ENCODE data around the gene ACSF3. TPM values are rescaled to one million over a fixed set of nuclear protein-coding genes. Genes with fewer than 3 reads are reported as not detected.

ACSF3 gene
- total RNA-seq, 3 donors from 2014 or later (not counting 1 experiment from before 2014, with no cell fraction given) = 45.0 to 71.4 (median 51.6) TPM

- 92% methylated on average over 19 of the region's 19 CpGs for WGBS (ENCODE audit: insufficient coverage)
- no peak for DNase-seq
- Mint-ChIP-seq H3K27ac (no peak overlapping the region), H3K27me3 (ENCODE audit: low read depth in 2 of 2) (no peaks in the 10 kb centered on the region), H3K4me3 (no peak overlapping the region), H3K4me1 (no peaks in the 10 kb centered on the region), H3K36me3 (no peaks in the 10 kb centered on the region), H3K9me3 (no peaks in the 10 kb centered on the region)
- Histone ChIP-seq H3K36me3 (ENCODE audit: control insufficient read depth, insufficient read depth, low read length) (peaks cover 17% of the 10 kb centered on the region), H3K4me3 (ENCODE audit: low read length) (no peak overlapping the region), H3K9me3 (ENCODE audit: control insufficient read depth, insufficient read depth, low read length) (peaks cover 3% of the 10 kb centered on the region), H3K27ac (ENCODE audit: low read length) (no peak overlapping the region), H3K27me3 (ENCODE audit: control insufficient read depth, insufficient read depth, low read length) (no peaks in the 10 kb centered on the region), H3K4me1 (ENCODE audit: control insufficient read depth, insufficient read depth, low read length) (no peaks in the 10 kb centered on the region)
- no peak for TF ChIP-seq CTCF (IDR thresholded peaks at IDR 0.05)
- no peak for ATAC-seq
- intact Hi-C loops (cut with micrococcal nuclease) = no loop called here
Observed at GRCh38 chr16:89153848-89154271, 60.2 kb downstream of the ACSF3 start.

DNA sequence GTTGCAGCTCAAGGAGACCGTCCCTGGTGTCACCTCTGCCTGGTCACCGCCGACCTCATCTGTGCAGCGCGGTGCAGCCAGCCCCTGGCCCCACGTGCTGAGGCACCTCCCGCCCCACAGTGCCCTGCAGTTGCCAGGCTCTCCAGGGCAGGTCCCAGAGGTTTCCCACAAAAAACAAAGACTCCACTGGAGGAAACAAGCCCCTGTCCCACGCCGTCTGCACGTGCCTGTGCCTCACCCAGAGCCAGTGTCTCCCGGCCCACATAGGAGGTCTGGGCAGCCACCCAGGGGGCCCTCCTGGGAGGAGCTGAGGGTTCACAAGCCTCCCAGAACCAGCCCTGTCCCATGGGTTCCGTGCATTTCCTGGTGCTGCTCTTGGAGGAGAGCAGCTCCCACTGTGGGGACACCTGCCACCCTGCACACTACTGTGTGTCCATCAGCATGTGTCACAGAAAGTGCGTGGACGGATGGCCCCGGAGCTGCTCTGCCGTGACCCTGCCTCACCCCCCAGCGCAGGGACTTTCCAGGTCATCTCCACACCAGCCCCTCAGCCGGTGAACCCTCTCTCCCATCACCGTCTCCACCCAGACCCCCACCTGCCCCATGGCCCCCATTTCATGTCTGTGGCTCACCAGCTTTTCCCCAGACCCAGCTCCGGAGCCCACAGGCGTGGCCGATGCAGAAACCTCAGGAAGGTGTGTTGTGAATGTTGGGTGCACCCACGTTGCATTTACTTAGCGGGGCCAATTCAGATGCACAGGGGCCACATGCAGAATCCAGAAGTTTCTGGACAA, 60.9 kb downstream of the ACSF3 start:
- no peaks in the 10 kb centered on the region for H3K27me3 ChIP-seq (ENCODE audit: control insufficient read depth, insufficient read depth, low read length)
- no peaks in the 10 kb centered on the region for H3K4me1 ChIP-seq (ENCODE audit: control insufficient read depth, insufficient read depth, low read length)
- H3K9me3 ChIP-seq (ENCODE audit: control insufficient read depth, insufficient read depth, low read length) = no peaks in the 10 kb centered on the region
- H3K27ac ChIP-seq (ENCODE audit: low read length) = no peak overlapping the region
- TF ChIP-seq CTCF (IDR thresholded peaks at IDR 0.05) = no peak
- H3K36me3 ChIP-seq (ENCODE audit: control insufficient read depth, insufficient read depth, low read length) = peaks cover 16% of the 10 kb centered on the region
- H3K36me3 Mint-ChIP-seq = no peaks in the 10 kb centered on the region
- DNase-seq = no peak
- no peaks in the 10 kb centered on the region for H3K27me3 Mint-ChIP-seq (ENCODE audit: low read depth in 2 of 2)
- H3K27ac Mint-ChIP-seq = no peak overlapping the region
- no peak overlapping the region for H3K4me3 Mint-ChIP-seq
- H3K4me3 ChIP-seq (ENCODE audit: low read length) = no peak overlapping the region
- H3K4me1 Mint-ChIP-seq = no peaks in the 10 kb centered on the region
- intact Hi-C loops (cut with micrococcal nuclease) = no loop called here
- no peaks in the 10 kb centered on the region for H3K9me3 Mint-ChIP-seq
- no peak for ATAC-seq
- 77% methylated on average over 24 of the region's 24 CpGs for WGBS (ENCODE audit: insufficient coverage)

DNA sequence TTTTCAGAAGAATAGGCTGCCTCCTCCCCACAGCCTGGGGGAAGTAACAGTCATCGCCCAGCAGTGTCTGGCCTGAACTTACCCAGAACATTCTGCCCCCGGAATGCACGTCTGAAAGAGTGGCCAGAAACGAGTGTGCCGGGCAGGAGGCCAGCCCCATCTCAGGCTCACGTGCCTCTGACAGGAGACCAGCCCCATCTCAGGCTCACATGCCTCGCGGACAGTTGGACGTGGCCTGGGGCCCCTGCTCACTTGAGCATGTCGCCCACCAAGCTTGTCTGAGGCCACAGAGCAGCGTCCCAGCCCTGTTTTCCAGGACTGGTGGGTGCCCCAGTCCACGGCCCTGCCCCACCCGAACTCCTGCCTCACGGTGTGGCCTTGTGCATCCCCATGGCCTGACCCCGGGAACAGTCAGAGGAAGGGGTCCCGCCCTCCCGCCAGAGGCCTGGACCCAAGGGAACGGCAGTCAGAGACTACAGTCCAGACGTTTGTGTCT, 61.6 kb downstream of the ACSF3 start:
- Mint-ChIP-seq H3K9me3 (no peaks in the 10 kb centered on the region), H3K36me3 (no peaks in the 10 kb centered on the region), H3K27me3 (ENCODE audit: low read depth in 2 of 2) (no peaks in the 10 kb centered on the region), H3K4me1 (no peaks in the 10 kb centered on the region), H3K27ac (no peak overlapping the region), H3K4me3 (no peak overlapping the region)
- no peaks in the 10 kb centered on the region for H3K4me1 ChIP-seq (ENCODE audit: control insufficient read depth, insufficient read depth, low read length)
- WGBS (ENCODE audit: insufficient coverage) = 69% methylated on average over 19 of the region's 19 CpGs
- no peak overlapping the region for H3K4me3 ChIP-seq (ENCODE audit: low read length)
- no peaks in the 10 kb centered on the region for H3K9me3 ChIP-seq (ENCODE audit: control insufficient read depth, insufficient read depth, low read length)
- ATAC-seq (no peak), DNase-seq (no peak)
- no peak overlapping the region for H3K27ac ChIP-seq (ENCODE audit: low read length)
- H3K36me3 ChIP-seq (ENCODE audit: control insufficient read depth, insufficient read depth, low read length) = peaks cover 12% of the 10 kb centered on the region
- TF ChIP-seq CTCF (IDR thresholded peaks at IDR 0.05) = no peak
- intact Hi-C loops (cut with micrococcal nuclease) = no loop called here
- H3K27me3 ChIP-seq (ENCODE audit: control insufficient read depth, insufficient read depth, low read length) = no peaks in the 10 kb centered on the region

Data from natural killer cell (primary cell).